ENCODE data around the gene PDCD6IP.
"Not testable (repeated sequence)": the region's sequence is repeated elsewhere in the genome, so short reads cannot be mapped to it uniquely, and the experiment has no call there.

Gene PDCD6IP, protein sequence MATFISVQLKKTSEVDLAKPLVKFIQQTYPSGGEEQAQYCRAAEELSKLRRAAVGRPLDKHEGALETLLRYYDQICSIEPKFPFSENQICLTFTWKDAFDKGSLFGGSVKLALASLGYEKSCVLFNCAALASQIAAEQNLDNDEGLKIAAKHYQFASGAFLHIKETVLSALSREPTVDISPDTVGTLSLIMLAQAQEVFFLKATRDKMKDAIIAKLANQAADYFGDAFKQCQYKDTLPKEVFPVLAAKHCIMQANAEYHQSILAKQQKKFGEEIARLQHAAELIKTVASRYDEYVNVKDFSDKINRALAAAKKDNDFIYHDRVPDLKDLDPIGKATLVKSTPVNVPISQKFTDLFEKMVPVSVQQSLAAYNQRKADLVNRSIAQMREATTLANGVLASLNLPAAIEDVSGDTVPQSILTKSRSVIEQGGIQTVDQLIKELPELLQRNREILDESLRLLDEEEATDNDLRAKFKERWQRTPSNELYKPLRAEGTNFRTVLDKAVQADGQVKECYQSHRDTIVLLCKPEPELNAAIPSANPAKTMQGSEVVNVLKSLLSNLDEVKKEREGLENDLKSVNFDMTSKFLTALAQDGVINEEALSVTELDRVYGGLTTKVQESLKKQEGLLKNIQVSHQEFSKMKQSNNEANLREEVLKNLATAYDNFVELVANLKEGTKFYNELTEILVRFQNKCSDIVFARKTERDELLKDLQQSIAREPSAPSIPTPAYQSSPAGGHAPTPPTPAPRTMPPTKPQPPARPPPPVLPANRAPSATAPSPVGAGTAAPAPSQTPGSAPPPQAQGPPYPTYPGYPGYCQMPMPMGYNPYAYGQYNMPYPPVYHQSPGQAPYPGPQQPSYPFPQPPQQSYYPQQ

DNA sequence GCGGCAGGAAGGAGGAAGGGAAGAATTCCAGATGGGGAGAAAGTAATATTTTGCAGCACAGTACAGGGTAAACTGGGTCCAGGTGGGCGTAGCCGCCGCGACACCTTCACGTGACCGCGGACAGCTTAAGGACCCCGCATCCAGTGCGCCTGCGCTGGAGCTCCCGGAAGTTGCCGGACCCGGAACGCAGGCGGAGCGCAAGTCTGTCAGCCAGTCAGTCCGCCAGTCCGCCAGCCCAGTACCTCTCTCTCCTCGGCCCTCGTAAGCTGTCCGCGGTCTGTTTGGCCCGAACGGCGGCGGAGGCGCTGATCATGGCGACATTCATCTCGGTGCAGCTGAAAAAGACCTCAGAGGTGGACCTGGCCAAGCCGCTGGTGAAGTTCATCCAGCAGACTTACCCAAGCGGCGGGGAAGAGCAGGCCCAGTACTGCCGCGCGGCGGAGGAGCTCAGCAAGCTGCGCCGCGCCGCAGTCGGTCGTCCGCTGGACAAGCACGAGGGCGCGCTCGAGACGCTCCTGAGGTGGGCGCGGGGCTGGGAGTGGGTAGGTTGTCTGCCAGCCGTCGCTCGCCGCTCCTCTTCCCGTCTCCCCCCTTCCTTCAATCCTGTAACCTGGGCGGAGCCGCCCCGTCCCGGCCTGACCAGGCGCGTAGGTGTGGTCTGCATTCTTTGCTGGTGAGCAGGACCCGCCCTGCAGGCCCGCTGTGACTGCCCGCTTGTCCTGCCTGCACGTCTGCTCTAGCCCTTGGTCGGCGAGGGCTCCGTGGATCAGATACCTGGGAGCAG, at the start of gene PDCD6IP:
Gene PDCD6IP (plus strand): TSS at position 213 of the 784 bp plus-strand sequence. CDS start 99 bp downstream, at position 312.
- peak; percentile 76 to 82 for DNase-seq (ENCODE audit: low read depth in 2 of 2)

DNA sequence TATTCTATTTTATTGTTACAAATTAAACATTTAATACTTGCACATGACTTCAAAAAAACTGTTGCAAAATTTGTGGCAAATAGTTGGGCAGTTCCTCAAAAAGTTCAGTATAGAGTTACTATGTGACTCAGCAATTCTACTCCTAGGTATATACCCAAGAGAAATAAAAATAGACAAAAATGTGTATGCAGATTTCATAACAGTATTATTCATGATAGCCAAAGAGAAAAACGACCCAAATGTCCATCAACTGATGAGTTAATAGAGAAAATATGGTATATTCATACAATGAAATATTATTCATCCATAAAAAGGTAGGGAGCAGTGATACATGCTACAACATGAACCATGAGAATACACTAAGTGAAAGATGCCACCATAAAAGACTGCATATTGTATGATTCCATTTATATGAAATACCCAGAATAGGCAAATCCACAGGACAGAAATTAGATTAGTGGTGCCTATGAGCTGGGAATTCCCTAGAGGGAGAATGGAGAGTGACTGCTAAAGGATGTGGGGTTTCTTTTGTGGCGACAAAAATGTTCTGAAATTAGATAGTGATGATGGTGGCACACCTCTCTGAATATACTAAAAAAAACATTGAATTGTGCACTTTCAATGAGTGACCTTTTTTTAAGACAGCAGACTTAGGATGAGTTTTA, 48.8 kb upstream of the PDCD6IP start:
- DNase-seq (ENCODE audit: low read depth in 2 of 2), result no peak

DNA sequence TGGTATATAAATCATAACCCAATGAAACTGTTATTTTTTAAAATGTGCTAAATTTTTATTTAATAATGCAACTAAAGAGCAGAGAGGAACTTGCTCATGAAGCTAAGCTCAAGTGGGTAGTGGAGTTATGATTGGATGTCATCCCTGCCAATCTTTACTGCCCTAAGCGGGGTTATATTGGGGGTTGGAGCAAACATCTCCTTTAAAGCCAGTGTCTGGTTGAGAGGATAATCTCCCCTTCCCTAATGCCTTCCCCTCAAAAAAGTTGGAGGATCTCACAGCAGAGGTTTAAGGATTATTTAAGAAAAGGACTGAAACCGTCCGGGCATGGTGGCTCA, 48.2 kb upstream of the PDCD6IP start:
- DNase-seq (ENCODE audit: low read depth in 2 of 2), result no peak

DNA sequence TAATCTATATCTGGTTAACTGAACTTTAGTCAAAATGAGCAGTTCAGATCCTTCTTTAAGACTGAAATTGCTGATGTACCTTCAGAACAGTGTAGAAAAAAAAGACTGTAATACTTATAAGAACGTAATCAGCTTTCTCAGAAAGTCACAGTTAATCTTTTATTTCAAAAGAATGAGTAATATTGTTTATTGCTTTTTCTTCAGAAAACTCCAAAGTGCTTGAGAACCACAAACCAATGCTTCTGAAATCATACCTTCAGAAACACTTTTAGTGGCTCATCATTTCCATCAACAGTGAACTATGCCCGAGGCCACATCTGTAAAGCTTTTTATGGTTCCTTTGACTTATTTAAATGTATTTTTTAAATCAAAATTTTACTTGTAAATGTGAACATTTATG, 47.1 kb upstream of the PDCD6IP start:
- DNase-seq (ENCODE audit: low read depth in 2 of 2), result no peak

DNA sequence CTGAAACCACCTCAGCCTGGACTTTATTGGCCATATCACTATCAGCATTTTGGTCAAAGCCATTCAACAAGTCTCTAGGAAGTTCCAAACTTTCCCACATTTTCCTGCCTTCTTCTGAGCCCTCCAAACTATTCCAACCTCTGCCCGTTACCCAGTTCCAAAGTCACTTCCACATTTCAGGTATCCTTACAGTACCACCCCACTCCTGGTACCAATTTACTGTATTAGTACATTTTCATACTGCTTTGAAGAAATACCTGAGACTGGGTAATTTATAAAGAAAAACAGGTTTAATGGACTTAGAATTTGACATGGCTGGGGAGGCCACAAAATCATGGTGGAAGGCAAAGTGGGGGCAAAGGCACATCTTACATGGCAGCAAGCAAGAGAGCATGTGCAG, 44.0 kb upstream of the PDCD6IP start:
- DNase-seq (ENCODE audit: low read depth in 2 of 2), result not testable (repeated sequence)

DNA sequence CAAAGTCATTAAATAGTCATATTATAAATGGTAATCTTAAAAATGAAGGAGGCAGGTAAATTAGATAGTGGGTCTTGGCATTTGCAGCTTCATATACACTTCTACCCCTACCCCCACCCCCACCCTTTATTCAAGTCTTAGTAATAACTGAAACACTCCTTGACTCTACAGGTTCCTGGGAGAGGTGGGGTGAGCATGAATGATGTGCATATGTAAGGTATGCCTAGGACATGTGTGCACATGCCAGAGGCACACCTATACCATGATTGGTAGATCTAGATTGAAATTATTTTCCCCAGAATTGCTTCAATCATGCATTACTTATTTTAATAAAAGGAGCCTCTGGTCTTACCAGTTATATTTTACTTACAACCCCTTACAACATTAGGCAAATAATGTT, 40.1 kb upstream of the PDCD6IP start:
- no peak for DNase-seq (ENCODE audit: low read depth in 2 of 2)

DNA sequence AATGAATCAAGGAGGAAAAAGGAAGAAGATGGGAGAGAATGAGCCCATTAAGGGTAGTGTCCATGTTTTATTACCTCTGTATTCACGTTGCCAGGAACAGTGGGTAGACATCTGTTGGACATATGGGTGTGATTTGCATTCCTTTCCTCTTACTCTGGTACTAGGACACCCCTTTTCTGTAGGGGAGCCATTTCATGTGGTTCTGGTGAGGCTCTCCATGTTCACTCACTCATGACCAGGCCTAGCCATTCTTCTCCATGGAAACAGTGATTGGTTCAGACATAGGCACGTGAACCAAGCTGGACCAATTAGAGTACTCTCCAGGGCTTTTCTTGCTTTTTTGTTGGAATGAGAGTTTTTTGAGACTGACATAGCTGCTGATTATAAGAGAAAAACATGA, 39.6 kb upstream of the PDCD6IP start:
- no peak for DNase-seq (ENCODE audit: low read depth in 2 of 2)

DNA sequence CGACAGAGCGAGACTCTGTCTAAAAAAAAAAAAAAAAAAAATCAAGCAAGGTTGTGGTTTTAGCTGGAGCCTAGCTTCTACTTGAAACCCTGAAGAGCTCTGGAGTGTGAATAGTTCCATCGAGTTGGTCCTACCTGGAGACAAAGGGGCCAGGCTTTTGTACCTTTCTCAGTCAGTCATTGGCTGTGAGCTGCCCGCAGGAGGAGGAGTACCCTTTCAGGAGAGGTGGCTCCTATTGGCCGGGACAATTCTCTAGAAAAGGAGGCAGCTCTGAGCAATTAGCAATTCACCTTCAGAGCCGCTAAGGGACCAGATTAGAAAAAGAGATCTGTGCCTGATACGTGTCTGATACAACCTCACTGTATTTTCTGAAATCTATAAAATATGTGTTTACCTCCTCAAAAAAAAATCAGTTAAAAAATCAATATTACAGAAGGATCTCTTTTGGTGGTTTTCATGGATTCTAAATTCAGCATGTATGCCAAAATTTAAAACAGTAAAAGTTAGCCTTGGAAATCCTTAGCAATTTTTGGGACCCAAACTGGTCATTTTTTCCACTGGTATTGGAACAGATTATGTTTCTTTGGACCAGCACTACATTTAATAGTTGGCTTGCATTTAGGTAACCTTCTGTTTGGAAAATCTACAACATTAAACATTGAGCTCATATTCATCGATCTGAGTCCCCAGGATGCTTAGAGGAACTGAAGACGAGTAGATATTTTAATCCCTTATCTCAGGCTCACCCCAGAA, 29.7 kb upstream of the PDCD6IP start:
- no peak for DNase-seq (ENCODE audit: low read depth in 2 of 2)

DNA sequence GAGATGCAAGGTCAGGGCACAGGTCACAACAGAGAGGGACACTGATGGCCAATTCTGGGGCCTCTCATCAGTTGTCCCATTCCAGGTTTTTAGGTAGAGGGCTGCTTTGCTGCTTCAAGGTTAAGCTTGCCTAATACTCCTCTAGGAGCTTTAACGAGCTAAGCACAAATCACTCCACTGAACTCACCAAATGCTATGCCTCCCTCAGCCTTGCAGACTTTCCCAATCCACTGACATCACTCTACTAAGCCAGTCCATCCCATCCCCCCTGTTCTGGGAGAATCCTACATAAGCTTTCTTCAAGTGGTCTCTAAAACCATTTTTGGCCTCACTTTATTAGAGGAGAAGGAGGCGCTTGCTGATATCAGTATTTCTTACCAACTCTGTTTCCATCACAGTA, 24.8 kb upstream of the PDCD6IP start:
- no peak for DNase-seq (ENCODE audit: low read depth in 2 of 2)

DNA sequence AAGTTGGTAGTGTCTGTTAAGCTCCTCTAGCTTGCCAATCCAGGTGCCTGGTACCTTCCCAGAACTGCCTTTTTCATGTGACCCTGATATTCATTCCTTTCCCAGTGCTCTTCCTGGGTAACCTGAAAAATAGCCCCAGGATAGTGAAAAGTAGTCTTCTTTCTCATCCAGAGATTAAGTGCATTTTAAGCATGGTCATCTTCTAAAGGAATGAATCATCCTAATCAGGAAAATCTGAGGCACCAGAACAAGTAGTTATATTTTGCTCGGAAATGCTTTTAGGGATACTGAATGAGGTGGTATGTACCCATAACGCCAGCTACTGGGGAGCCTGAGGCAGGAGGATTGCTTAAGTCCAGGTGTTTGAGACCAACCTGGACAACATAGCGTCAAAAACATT, 23.1 kb upstream of the PDCD6IP start:
- no peak for DNase-seq (ENCODE audit: low read depth in 2 of 2)

DNA sequence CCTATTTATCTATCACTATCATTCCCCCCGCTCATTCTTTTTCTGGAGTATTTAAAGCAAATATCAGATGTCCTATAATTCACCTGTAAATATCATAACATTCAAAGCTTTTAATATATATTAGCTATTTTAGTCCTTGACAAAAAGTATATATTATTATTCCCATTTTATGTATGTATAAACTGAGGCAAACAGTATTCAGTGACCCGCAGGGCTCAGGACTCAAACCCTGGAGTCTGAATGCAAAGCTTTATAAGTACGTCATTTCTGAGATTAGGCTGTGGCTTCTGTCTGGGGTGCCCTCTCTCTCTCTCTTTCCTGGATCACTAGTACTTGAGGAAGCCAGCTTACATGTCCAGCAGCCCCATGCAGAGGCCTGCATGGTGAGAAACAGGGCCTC, 20.4 kb upstream of the PDCD6IP start:
- no peak for DNase-seq (ENCODE audit: low read depth in 2 of 2)

DNA sequence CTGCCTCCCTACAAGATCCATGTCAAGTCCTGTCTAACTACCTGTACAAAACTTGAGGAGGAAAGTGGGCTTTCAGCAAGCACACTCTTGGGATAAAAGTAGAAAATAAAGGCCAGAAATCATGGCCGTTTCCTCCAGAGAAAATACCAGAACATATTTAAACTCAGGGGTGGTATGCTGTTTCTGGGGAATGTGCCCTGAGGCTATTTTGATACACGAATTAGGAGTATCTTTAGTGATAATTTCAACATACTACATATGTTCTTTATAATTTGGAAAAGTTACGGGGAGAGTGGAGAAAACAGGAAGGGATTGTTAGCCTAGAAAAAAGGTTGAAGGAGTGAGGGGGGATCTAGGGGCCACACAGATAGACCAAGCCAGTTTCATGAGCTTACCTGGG, 18.7 kb upstream of the PDCD6IP start:
- no peak for DNase-seq (ENCODE audit: low read depth in 2 of 2)

DNA sequence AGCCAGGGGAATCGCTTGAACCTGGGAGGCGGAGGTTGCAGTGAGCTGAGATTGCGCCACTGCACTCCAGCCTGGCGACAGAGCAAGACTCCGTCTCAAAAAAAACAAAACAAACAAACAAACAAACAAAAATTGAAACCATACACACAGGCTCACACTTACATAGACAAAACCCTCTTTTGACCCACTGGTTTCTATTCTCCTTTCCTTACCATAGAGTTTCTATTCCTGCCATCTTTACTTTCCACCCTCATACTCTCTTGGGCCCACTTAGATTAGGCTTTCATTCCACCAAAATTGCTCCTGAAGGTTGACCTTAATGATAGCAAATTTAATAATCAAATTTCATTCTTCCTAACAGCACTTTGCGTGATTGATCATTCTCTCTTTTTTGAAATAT, 17.0 kb upstream of the PDCD6IP start:
- DNase-seq (ENCODE audit: low read depth in 2 of 2), result not testable (repeated sequence)

DNA sequence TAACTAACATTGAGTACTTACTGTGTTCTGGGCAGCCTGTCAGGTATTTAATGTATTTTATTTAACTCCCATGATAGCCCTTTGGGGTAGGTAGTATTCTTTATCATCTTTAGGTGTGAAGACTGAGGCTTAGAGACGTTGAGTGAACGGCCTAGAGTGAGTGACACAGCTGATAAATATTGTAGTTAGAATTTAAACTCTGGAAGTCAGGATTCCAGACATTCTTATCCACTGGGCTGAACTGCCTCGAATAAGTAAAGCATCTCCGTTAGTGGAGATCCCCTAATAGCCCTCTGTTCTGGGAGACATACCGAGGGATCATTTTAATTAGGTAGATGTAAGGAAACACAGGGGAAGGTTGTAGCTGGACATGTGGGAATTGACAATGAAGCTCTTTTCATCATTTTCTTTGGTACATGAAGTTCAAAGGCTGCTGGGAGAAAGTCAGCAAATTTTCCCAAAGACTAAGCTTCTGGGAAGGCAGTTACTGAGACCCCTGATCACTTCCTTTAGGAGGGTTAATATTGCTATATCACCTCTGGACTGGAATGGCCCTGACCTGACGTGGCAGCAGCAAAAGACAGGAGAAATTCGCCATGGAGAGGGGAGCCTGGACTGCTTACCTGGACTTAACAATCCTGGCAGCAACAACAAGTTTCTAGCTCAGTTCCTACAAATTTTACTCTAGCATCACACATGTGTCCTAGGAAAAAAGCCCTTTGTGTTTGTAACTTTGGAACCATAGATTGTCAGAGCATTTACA, 11.7 kb upstream of the PDCD6IP start:
- no peak for DNase-seq (ENCODE audit: low read depth in 2 of 2)

DNA sequence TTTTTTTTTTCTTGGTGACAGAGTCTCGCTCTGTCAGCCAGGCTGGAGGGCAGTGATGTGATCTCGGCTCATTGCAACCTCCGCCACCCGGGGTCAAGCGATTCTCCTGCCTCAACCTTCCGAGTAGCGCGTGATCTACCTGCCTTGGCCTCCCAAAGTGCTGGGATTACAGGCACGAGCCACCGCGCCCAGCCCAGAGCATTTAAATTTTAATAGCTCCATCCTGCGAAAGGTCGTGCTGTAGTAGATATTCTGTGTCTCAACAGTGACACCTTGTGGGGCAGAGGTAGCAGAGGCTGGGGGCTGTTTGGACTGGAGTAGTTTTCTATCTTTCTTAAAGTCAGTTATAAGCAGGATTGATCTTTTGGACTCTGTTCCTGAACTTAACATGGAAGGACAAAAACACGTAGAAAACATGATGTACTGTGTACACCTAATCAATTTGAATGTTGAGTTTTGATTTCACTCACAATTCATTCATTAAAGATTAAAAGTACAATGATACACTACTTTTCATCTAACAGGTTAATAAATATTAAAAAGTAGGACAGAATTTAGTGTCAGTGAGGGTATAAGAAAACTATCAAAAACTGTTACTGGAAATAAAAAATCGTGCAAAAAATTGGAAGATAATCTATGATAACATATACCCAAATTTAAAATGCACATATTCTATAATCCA, 11.0 kb upstream of the PDCD6IP start:
- DNase-seq (ENCODE audit: low read depth in 2 of 2), result peak; percentile 22 to 44

DNA sequence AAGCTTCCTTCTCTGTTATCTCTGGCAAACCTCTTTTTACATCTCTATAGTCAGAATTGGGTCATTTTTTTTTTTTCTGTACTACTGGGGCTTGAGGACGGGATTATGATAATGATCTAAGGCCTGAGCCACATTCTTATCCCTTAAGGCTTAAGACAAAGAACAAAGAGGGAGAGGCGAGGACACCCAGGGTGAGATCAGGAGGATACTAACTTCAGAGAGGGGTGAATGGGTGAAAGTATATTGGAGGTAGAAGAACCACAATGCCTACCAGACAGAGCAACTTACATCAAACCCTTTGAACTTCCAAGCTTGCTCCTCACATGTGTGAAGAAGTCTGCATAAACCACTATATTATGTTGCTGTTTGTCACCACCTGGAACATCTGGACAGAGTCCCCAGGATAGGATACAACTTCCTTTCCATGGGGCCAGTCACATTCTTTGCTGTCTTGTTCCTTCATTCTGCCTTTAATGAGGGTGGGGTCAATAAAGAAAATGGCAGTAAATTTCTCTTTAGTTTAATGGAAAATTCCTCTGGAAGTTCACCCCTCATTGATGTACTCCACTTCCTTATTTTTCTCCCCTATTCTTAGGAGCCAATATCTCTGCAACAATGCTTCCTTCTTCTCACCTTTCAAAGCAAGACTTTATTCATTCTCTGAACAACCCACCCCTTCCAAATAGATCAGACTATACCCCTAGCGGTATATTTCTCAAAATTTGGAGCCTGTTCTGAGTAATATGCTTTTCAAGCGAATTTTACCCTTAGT, 9.1 kb upstream of the PDCD6IP start:
- no peak for DNase-seq (ENCODE audit: low read depth in 2 of 2)

DNA sequence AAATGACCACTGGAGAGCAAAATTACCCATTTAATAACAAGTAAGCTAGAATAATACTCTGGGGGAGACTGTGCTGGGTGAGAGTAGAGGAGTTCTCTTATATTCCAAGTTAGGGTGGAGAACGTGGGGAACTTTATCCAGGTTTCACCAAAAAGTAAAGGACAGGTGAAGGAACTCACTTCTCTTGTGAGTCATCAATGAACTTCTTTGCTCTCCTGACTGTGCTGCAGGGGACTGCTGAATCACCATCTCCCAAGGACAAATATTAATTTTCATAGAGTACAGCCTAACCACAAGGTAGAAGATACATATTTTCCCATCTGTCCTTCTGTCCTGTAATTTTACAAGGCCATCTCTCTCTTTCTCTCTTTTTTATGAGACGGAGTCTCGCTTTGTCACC, 8.3 kb upstream of the PDCD6IP start:
- no peak for DNase-seq (ENCODE audit: low read depth in 2 of 2)

DNA sequence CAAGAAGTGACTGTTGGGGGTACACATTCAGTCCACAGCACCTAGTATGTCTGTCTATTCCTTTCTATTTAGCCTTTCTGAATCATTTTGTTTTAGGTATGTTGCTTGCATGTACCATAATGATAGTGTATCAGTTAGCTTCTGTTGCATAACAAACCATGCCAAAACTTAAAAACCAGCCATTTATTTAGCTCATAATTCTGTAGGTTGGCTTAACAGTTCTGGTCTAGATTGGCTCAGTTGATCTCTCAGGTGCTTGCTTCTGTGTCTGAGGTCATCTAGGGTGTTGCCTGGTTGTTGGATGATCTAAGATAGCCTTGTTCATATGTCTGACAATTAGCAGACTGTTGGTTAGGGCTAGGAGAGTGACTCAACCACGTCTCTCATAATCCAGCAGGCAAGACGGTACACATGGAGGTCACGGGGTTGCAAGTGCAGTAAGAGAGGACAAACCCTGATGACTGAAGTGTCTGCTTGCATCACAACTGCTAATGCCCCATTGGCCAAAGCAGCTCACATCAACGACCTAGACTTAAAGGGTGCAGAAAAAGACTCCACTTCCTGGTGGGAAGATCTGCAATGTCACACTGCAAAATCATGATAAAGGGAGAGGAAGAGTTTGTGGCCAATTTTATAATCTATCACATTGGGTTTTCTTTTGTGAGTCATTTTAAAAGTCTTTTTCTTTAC, 6.8 kb upstream of the PDCD6IP start:
- DNase-seq (ENCODE audit: low read depth in 2 of 2), result no peak
